Activated CD8-positive, alpha-beta memory T cell treated with anti-CD3 and anti-CD28 coated beads, Interleukin-2, amount 10 ng/mL, durations not matched to agents 7 days and 5 days (primary cell): ENCODE results near the gene HIKESHI. TPM values are rescaled to one million over a fixed set of nuclear protein-coding genes. Genes with fewer than 3 reads are reported as not detected.

Experiments used
- total RNA-seq, 2 experiments: library from RNA; stranded (reverse); gene quantifications; one replicate each; pipeline ENCODE4 v1.2.3, GENCODE V29; 2021

Gene HIKESHI
- total RNA-seq, 2 experiments from 2014 or later, result 37.3 to 44.9 TPM

Other genes with a start within 250 kb of the HIKESHI start
- 100 to 1,000 TPM; 123 to 166 TPM for gene PICALM, start 233.2 kb upstream of the HIKESHI start, total RNA-seq
- gene EED, start 57.5 kb upstream of the HIKESHI start, total RNA-seq, result 100 to 1,000 TPM in 1 of 2 experiments, 10 to 100 TPM in 1; 50.1 to 102 TPM
- under 1 TPM; 0.16 to 0.50 TPM for gene CCDC81, start 72.6 kb downstream of the HIKESHI start, total RNA-seq